Fibroblast of mammary gland (primary cell): ENCODE measurements around the gene DOCK4.

ENCODE experiments used
- DNase-seq: peaks from one replicate; pipeline ENCODE4 v3.0.0-alpha.2; 2010; ENCODE audit warnings: low read depth
- H3K4me3 ChIP-seq: 2 replicates; pipeline ENCODE4 v1.5.1; 2011; ENCODE audit warnings: low read depth, mild to moderate bottlenecking, low read length, moderate library complexity; ENCODE audit not compliant: control insufficient read depth
- TF ChIP-seq, protein P1 (sequence below): conservative IDR thresholded peaks from 2 replicates; pipeline ENCODE4 v1.5.1; 2011; ENCODE audit warnings: low read depth, low read length, inconsistent platforms; ENCODE audit not compliant: control insufficient read depth, insufficient read depth

DOCK4 gene

DNA sequence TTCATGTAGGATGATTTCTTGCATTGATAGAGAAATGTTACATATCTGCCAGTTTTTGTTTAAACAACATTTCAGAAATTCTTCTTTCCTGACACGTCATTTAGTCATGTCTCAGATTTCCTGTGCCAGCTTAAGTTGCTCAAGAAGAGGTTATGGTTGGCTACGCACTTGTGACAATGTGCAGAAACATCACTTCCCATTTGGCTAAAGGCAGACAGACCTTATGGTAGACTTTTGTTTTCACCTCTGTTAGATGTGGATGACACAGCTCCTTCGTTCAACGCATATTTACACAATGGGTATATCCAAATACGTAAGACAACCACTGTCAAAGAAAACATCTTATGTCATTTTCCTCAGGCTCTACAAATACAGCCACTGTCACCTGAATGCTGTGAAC is 125.8 kb downstream of the DOCK4 start:
- no peak overlapping the region for H3K4me3 ChIP-seq
- DNase-seq = peak; percentile 98
- TF ChIP-seq, protein P1, sequence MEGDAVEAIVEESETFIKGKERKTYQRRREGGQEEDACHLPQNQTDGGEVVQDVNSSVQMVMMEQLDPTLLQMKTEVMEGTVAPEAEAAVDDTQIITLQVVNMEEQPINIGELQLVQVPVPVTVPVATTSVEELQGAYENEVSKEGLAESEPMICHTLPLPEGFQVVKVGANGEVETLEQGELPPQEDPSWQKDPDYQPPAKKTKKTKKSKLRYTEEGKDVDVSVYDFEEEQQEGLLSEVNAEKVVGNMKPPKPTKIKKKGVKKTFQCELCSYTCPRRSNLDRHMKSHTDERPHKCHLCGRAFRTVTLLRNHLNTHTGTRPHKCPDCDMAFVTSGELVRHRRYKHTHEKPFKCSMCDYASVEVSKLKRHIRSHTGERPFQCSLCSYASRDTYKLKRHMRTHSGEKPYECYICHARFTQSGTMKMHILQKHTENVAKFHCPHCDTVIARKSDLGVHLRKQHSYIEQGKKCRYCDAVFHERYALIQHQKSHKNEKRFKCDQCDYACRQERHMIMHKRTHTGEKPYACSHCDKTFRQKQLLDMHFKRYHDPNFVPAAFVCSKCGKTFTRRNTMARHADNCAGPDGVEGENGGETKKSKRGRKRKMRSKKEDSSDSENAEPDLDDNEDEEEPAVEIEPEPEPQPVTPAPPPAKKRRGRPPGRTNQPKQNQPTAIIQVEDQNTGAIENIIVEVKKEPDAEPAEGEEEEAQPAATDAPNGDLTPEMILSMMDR = no peak

DNA sequence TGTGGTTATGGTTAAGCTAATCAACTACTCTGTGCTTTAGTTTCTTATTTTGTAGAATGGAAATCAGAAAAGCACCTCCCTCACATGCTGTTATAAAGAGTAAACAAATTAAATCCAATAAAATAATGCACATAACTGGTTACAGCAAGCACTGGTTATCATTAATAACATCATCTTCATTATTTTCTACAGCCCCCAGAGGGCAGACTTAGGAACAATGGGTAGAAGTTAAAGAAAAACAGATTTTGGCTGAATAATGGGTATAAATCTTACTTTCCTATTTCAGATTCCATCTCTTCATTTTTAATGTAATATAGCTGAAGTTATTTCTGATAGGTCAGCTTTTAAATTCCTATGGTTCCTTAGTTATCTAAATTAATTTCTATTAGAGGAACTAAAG is 126.5 kb downstream of the DOCK4 start:
- no peak for DNase-seq
- TF ChIP-seq, protein P1 = peak; percentile 18
- no peak overlapping the region for H3K4me3 ChIP-seq

DNA sequence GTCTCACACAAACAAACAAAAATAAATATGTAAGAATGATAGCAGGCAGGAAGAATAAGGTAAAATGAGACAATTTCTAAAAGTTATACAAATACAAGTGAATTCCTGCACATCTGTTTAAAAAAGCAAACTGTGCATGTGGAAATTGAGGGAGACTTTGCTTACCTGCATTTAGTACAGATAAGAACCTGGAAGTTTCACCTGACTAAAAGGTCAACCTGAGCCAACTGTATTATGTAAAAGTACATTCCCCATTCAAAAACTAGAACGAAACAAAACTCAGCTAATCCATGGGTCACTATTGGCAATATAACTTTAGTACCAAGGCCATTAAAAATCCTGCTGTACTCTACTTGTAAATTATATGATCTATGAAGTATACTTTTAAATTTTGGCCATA is 127.1 kb downstream of the DOCK4 start:
- no peak overlapping the region for H3K4me3 ChIP-seq
- TF ChIP-seq, protein P1 = no peak
- DNase-seq = no peak

DNA sequence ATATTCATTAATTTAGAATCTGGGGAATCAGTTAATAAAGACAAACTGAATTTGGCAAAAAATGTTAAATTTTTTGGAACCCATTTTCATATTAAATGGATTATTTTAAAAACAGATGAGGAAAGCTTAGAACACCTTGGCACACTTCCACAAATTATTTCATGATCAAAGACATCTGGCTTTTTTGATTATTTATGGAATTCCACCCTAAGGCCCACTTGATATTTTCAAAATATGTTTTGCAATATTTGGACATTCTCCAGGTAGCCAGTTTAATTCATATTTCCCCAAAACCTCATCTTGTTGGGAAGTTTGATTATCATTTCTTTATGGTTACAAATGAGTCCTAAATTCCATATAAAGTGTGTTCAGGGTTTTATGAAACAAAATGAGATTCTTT is 129.9 kb downstream of the DOCK4 start:
- TF ChIP-seq, protein P1 = no peak
- no peak for DNase-seq
- H3K4me3 ChIP-seq = no peak overlapping the region

DNA sequence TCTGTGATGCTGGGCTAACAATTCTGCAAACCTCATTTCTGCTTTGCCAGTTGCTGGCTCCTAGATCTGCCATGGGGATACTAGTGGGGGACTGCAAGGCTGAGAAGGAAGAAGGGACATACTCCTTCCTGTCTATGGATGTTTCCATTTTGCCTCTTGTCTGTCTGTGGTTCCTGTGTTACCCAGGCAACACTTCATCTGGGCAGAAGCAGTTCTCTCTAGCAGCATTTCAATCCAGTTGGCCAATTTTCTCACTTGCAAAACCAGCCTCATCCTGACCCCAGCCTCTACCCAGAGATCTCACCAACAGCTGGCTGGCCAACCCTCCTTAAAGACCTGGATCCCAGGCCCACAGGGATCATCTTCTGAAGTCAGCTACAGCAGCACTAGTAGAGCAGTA is 131.7 kb downstream of the DOCK4 start:
- DNase-seq = no peak
- H3K4me3 ChIP-seq = no peak overlapping the region
- TF ChIP-seq, protein P1 = no peak

DNA sequence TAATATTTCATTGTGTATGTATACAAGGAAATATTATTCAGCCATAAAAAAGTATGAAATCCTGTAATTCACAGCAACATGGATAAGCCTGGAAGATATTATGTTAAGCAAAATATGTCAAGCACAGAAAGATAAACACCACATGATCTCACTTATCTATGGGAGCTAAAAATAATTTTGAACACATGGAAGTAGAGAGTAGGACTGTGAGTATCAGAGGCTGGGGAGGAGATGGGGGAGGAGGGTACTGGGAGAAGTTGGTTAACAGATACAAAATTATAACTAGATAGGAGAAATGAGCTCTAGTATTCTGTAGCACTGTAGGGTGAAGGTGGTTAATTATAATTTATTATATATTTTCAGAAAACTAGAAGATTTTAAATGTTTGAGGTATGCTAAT is 132.7 kb downstream of the DOCK4 start:
- TF ChIP-seq, protein P1 = no peak
- no peak overlapping the region for H3K4me3 ChIP-seq
- no peak for DNase-seq
